Ishikawa (cell line): ENCODE data around the gene CTNNA3.

Experiments used
- CEBPB ChIP-seq: IDR thresholded peaks from 2 replicates; pipeline ENCODE4 v1.6.1; 2012
- CREB1 ChIP-seq: IDR thresholded peaks from 2 replicates; pipeline ENCODE4 v1.6.1; 2012; ENCODE audit warnings: low read depth
- EGR1 ChIP-seq: IDR thresholded peaks from 2 replicates; pipeline ENCODE4 v1.6.1; 2012
- EP300 ChIP-seq: IDR thresholded peaks from 2 replicates; pipeline ENCODE4 v1.6.1; 2012; ENCODE audit warnings: borderline replicate concordance
- FOXM1 ChIP-seq: IDR thresholded peaks from 2 replicates; pipeline ENCODE4 v1.6.1; 2012; ENCODE audit warnings: low read depth, borderline replicate concordance
- MAX ChIP-seq: IDR thresholded peaks from 2 replicates; pipeline ENCODE4 v1.6.1; 2012
- NFIC ChIP-seq: IDR thresholded peaks from 2 replicates; pipeline ENCODE4 v1.6.1; 2012
- RAD21 ChIP-seq: IDR thresholded peaks from 2 replicates; pipeline ENCODE4 v1.6.1; 2012; ENCODE audit warnings: low read depth
- REST ChIP-seq: IDR thresholded peaks from 2 replicates; pipeline ENCODE4 v1.6.1; 2012; ENCODE audit warnings: low read depth, mild to moderate bottlenecking
- TAF1 ChIP-seq: IDR thresholded peaks from 2 replicates; pipeline ENCODE4 v1.6.1; 2012; ENCODE audit warnings: low read depth, mild to moderate bottlenecking
- TCF12 ChIP-seq: IDR thresholded peaks from 2 replicates; pipeline ENCODE4 v1.6.1; 2012; ENCODE audit warnings: low read depth
- TEAD4 ChIP-seq: IDR thresholded peaks from 2 replicates; pipeline ENCODE4 v1.6.1; 2012
- USF1 ChIP-seq: IDR thresholded peaks from 2 replicates; pipeline ENCODE4 v1.6.1; 2012
- YY1 ChIP-seq: IDR thresholded peaks from 2 replicates; pipeline ENCODE4 v1.6.1; 2012; ENCODE audit warnings: low read depth
- ZBTB7A ChIP-seq: IDR thresholded peaks from 2 replicates; pipeline ENCODE4 v1.6.1; 2012; ENCODE audit warnings: low read depth

Gene CTNNA3

GRCh38 chr10:67550046-67550445 is 145.9 kb downstream of the CTNNA3 start:
- TF ChIP-seq MAX = no peak

GRCh38 chr10:67549390-67549789 is 146.6 kb downstream of the CTNNA3 start:
- TF ChIP-seq MAX = no peak
- TF ChIP-seq EP300 = peak; percentile 21; the same call in 1 of the 2 replicates
- TF ChIP-seq NFIC = peak; percentile 73
- no peak for TF ChIP-seq EGR1
- TF ChIP-seq RAD21 = no peak
- peak; percentile 55 for TF ChIP-seq TEAD4
- TF ChIP-seq FOXM1 = 0 out of 2 replicates have a peak, but pooled peaks have one; percentile 19

GRCh38 chr10:67541411-67541810 is 154.6 kb downstream of the CTNNA3 start:
- TF ChIP-seq FOXM1 (no peak), EP300 (no peak), RAD21 (no peak), TCF12 (no peak), MAX (no peak), USF1 (no peak)

- no peak for TF ChIP-seq YY1
- TF ChIP-seq REST = no peak
- TF ChIP-seq EGR1 = no peak
- no peak for TF ChIP-seq MAX
- no peak for TF ChIP-seq TEAD4
- TF ChIP-seq RAD21 = no peak
- no peak for TF ChIP-seq CEBPB
- TF ChIP-seq EP300 = no peak
- TF ChIP-seq TCF12 = no peak
- TF ChIP-seq ZBTB7A = no peak
Observed at GRCh38 chr10:67539312-67539711, 156.7 kb downstream of the CTNNA3 start.

- TF ChIP-seq EGR1 (no peak), REST (no peak), NFIC (no peak), TAF1 (no peak), CREB1 (no peak), MAX (no peak), CEBPB (no peak), RAD21 (no peak), USF1 (no peak), FOXM1 (no peak), YY1 (no peak), ZBTB7A (no peak)
Observed at GRCh38 chr10:67537906-67538305, 158.1 kb downstream of the CTNNA3 start.

- no peak for TF ChIP-seq CREB1
- no peak for TF ChIP-seq EGR1
- no peak for TF ChIP-seq YY1
- no peak for TF ChIP-seq USF1
- no peak for TF ChIP-seq NFIC
- TF ChIP-seq MAX = no peak
- no peak for TF ChIP-seq REST
Observed at GRCh38 chr10:67533376-67533775, 162.6 kb downstream of the CTNNA3 start.
